ENCODE measurements around the gene DNAJC5.
A peak's percentile ranks its signal among the peaks of the same experiment; 100 is the strongest.
"Not testable (repeated sequence)": the region's sequence is repeated elsewhere in the genome, so short reads cannot be mapped to it uniquely, and the experiment has no call there.

DNAJC5 gene

DNA sequence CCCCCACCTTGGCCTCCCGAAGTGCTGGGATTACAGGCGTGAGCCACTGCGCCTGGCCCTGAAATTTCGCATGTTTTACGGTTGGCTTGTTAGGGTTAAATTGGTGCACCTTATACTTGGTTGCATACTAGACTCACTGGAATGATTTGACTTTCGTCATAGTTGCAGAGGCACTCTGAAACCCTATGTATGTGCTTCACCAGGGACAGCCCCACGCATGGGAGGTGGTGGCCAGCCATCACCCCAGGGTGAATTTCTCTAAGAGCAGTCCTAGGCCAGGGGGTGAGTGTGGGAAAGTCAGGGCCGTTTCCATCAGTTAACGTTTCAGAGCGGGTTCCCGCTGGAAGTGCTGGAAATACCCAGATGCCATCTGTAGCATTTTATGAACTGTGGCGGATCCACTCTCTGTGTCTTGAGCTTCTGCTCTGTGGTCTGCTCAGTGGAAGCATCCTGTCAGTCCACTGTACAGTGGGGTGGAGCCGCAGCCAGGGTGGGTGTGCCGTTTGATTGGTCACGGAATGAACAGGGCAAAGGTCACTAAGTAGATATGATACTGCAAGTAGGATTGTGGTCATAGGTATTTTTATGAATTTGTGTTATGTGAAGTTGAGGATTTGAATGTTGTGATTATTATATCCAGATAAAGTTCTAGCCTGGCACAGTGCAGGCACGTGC is 13.2 kb downstream of the DNAJC5 start:
- DNase-seq (ENCODE audit: low read depth, low spot score), result no peak

GRCh38 chr20:63911176-63911575 is 16.2 kb downstream of the DNAJC5 start:
- DNase-seq (ENCODE audit: low read depth, low spot score), result no peak

DNA sequence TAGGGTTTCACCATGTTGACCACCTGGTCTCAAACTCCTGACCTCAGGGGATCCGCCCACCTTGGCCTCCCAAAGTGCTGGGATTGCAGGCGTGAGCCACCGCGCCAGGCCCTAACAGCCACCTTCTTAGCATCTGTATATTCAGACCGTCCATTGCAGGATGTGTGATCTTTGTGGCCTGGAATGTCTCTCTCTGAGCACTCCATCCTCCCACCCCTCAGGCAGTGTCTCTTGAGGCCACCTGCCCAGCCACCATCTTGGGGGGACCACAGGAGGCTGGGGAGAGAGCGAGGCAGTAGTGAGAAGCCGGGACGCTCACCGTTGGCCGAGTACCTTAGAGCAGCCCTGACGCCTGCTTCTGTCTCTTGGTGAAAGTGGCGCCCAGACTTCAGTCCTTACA is 18.8 kb downstream of the DNAJC5 start:
- peak; percentile 14 for DNase-seq (ENCODE audit: low read depth, low spot score)

DNA sequence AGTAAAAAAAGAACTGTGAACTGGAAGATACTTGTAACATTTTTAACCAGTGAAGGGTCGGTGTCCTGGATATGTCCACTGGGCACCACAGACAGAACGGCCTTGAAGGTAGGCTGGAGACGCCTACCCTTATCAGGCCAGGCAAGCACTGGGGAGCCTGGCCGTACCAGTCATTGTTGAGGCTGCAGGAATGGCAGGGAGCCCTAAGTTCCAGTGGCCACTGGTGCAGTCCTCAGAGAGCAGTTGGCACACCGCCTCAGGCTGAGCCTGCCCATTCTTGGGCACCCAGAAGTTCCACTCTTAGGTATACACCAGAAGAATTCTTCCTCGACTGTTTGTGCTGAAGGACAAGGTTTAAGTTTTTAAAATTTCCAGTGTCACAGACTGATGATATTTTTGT is 20.5 kb downstream of the DNAJC5 start:
- no peak for DNase-seq (ENCODE audit: low read depth, low spot score)

GRCh38 chr20:63916371-63916939 is 21.5 kb downstream of the DNAJC5 start:
- not testable (repeated sequence) for DNase-seq (ENCODE audit: low read depth, low spot score)

DNA sequence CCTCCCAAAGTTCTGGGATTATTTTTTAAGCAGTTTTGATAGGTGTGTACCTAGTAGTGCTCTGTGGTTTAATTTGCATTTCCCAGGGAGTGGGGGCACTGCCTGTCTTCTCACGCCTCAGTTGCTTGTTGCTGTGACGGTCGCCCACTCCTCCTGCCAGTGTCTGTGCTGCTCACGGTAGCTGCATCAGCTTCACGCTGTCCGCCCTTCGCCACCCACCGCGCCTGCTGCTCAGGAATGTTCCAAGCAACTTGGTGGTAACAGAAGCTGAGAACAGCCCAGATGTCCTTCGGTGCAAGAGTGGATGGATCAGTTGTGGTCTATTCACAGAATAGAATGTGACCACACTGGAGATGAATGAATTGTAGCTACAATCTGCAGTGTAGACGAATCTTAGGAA is 22.9 kb downstream of the DNAJC5 start:
- no peak for DNase-seq (ENCODE audit: low read depth, low spot score)

DNA sequence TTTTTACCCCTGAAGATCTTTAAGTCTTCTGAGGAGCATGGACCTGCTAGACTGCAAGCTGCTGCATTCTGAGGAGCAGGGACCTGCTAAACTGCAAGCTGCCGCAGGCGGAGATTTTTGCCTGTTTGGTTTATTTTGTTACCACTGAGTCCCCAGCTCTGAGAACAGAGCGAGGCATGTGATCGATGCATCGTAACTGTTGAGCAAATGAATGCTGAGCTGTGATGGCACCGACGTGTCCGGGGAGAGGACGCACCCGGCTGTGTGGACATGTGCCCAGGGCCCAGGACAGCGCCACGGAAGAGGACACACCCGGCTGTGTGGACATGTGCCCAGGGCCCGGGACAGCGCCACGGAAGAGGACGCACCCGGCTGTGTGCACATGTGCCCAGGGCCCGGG is 24.2 kb downstream of the DNAJC5 start:
- DNase-seq (ENCODE audit: low read depth, low spot score), result no peak

GRCh38 chr20:63920226-63920625 is 25.3 kb downstream of the DNAJC5 start:
- no peak for DNase-seq (ENCODE audit: low read depth, low spot score)

GRCh38 chr20:63923651-63924050 is 28.7 kb downstream of the DNAJC5 start:
- DNase-seq (ENCODE audit: low read depth, low spot score), result no peak

- DNase-seq (ENCODE audit: low read depth, low spot score), result no peak
Measured at GRCh38 chr20:63924241-63924640, 29.3 kb downstream of the DNAJC5 start.

GRCh38 chr20:63926298-63926697 is 31.4 kb downstream of the DNAJC5 start:
- no peak for DNase-seq (ENCODE audit: low read depth, low spot score)

DNA sequence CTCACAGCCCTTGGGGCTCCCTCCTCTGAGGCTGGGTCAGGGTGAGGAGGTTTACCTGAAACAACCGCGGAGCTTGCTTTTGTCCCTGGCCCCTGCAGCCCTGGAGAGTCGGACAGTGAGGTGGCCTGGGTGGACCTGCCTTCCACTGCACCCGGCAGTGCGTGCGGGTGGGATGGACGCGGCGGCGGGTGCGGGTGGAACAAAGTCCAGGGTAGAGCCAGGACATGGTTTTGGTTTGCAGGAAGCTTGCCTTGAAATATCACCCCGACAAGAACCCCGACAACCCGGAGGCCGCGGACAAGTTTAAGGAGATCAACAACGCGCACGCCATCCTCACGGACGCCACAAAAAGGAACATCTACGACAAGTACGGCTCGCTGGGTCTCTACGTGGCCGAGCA is 34.1 kb downstream of the DNAJC5 start:
- DNase-seq (ENCODE audit: low read depth, low spot score), result no peak

DNA sequence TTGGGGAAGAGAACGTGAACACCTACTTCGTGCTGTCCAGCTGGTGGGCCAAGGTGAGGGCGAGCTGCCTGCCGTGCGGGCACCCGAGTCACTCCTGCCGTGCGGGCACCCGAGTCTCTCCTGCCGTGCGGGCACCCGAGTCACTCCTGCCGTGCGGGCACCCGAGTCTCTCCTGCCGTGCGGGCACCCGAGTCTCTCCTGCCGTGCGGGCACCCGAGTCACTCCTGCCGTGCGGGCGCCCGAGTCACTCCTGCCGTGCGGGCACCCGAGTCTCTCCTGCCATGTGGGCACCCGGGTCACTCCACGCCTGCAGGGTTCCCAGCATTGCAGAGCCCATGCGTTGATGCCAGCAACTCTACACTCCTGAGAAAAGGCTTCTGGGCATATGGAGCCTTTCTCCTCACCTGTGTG is 34.6 kb downstream of the DNAJC5 start:
- DNase-seq (ENCODE audit: low read depth, low spot score), result not testable (repeated sequence)

GRCh38 chr20:63930971-63931553 is 36.1 kb downstream of the DNAJC5 start:
- no peak for DNase-seq (ENCODE audit: low read depth, low spot score)

GRCh38 chr20:63931735-63932134 is 36.8 kb downstream of the DNAJC5 start:
- no peak for DNase-seq (ENCODE audit: low read depth, low spot score)

- DNase-seq (ENCODE audit: low read depth, low spot score), result no peak
Measured at GRCh38 chr20:63932606-63933160, 37.8 kb downstream of the DNAJC5 start.

GRCh38 chr20:63933646-63934045 is 38.7 kb downstream of the DNAJC5 start:
- DNase-seq (ENCODE audit: low read depth, low spot score), result no peak

DNA sequence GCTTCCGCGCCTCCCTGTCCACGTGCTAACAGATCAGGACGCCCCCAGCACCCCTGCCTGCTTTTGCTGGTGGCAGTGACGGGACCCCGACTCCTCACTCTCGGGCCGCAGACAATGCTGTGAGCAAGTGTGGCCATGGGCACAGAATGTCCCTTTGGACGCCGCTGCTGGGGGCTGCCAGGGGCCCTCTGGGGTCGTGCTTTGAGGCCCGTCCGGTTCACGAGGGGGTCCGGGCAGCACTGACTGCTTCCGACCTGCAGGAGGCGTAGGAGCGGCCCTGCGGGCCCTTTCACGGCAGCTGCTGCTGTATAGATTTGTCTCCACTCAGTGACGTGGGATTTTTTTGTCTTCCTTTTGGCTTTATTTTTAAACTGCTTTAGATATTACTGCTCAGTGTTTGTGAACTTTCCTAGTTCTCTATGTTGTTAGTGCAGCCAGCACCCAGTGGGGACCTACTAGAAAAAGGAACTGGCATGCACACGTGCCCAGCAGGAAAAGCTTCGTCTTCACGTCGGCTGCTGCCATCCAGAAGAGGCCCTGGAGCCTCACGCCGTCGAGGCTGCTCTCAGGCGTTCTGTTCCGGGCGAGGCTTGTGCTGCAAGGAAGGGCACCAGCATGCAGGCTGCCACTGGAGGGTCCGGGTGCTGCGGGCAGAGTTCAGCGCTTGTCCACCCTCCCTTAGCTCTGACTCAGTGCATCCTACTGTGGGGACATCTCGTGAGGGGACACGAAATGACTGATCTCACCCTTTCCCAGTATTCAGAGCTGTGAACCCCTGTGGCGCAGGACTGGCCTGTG is 39.5 kb downstream of the DNAJC5 start:
- peak; percentile 41 for DNase-seq (ENCODE audit: low read depth, low spot score)

DNA sequence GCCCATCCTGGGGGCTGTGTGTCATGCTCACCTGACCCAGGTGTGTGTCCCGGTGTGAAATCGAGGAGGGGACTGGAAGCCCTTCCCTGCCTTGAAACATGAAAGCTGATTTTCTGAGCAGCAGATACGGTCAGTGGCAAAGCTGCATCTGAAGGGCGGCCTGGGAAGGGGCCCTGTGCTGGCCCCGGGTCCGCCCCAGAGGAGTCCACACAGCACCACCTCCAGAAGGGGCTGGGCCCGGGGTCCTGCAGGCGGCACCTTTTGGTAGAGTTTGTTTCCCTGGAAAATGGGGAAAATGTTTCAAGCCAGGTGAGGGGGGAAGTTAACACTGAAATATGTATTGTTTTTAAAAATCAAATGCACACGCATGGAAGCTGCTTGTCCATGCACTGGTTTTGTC is 40.5 kb downstream of the DNAJC5 start:
- DNase-seq (ENCODE audit: low read depth, low spot score), result no peak

- DNase-seq (ENCODE audit: low read depth, low spot score), result no peak
Measured at GRCh38 chr20:63937596-63937995, 42.7 kb downstream of the DNAJC5 start.

DNA sequence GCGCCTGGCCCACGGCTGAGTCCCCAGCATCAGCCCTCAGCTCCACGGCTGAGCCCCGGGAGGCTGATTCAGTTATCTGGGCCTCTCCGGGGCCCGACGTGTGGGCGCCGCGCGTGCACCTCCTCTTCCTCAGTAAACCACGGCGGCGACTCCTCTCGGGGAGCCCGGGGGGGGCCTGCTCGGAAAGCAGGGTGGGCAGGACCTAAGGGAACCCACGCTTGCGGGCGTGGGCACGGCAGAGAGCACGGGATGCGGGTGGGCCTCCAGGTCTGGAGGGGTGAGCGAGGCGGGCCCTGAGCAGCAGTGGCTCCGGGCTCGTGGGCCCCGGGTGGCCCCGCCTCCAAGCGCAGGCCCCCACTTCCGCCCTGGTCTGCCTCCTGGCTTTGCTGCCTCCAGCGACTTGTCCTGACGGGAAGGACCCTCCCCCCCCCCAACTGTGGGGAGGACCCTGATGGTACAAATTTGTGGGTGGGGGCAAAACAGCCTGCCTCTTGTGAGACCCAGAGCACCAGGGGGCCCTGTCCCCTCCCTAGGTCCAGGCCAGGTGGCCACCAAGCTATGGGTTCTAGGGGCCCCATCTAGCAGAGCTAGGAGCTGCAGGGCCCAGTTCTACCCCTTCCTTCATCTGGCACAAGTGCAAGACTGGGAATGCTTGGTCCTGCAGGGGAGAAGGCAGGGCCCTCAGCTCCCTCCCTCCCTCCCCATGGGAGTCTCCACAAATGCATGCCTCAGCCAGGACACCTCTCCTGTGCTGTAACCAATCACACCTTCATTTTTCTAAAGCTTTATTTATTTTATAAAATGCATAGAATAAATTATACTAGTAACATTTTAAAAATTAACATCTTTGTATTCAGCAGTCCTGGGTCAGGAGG is 44.4 kb downstream of the DNAJC5 start:
- no peak for DNase-seq (ENCODE audit: low read depth, low spot score)

Measured in ELF-1 (cell line).